OCI-LY1 (cell line): Measurements from ENCODE around the gene SMDT1.
"Not testable (repeated sequence)": the region's sequence is repeated elsewhere in the genome, so short reads cannot be mapped to it uniquely, and the experiment has no call there.

ENCODE experiments used
- H2AFZ ChIP-seq: fragments of 200-600 bp; sonication (generic), shearing (Covaris generic); 2 replicates; pipeline ENCODE4 v1.6.0; 2014; ENCODE audit warnings: antibody characterized with exemption, mild to moderate bottlenecking, low read length
- H3F3A ChIP-seq: fragments of 200-600 bp; sonication (generic), shearing (Covaris generic); 2 replicates; pipeline ENCODE4 v1.6.0; 2014; ENCODE audit warnings: mild to moderate bottlenecking, antibody characterized with exemption, low read length, moderate library complexity; ENCODE audit not compliant: insufficient read depth
- H3K27ac ChIP-seq: fragments of 200-600 bp; sonication (generic); 2 replicates; pipeline ENCODE4 v1.5.1; 2014; ENCODE audit warnings: low read length, mixed run types, mild to moderate bottlenecking, low read depth; ENCODE audit not compliant: poor library complexity, severe bottlenecking
- H3K27me3 ChIP-seq: fragments of 200-600 bp; sonication (generic); 2 replicates; pipeline ENCODE4 v1.6.0; 2014; ENCODE audit warnings: antibody characterized with exemption, mild to moderate bottlenecking, low read length, moderate library complexity; ENCODE audit not compliant: insufficient read depth
- H3K36me3 ChIP-seq: fragments of 200-600 bp; sonication (generic); 2 replicates; pipeline ENCODE4 v1.6.1; 2014; ENCODE audit warnings: mild to moderate bottlenecking, antibody characterized with exemption, low read length, moderate library complexity, mixed read lengths; ENCODE audit not compliant: insufficient read depth
- H3K4me1 ChIP-seq: fragments of 200-600 bp; sonication (generic); 2 replicates; pipeline ENCODE4 v1.5.1; 2014; ENCODE audit warnings: mild to moderate bottlenecking, low read length, moderate library complexity; ENCODE audit not compliant: insufficient read depth, severe bottlenecking
- H3K4me2 ChIP-seq: fragments of 200-600 bp; sonication (generic), shearing (Covaris generic); 2 replicates; pipeline ENCODE4 v1.6.1; 2014; ENCODE audit warnings: low read length
- H3K4me3 ChIP-seq: fragments of 200-600 bp; sonication (generic); 2 replicates; pipeline ENCODE4 v1.5.1; 2014; ENCODE audit warnings: low read length, low read depth, mild to moderate bottlenecking, mixed read lengths; ENCODE audit not compliant: poor library complexity, severe bottlenecking
- H3K79me2 ChIP-seq: fragments of 200-600 bp; shearing (Covaris generic); 2 replicates; pipeline ENCODE4 v1.6.1; 2016; ENCODE audit warnings: mixed run types, low read length, mixed read lengths; ENCODE audit not compliant: insufficient read depth
- H3K9ac ChIP-seq: fragments of 200-600 bp; sonication (generic), shearing (Covaris generic); 2 replicates; pipeline ENCODE4 v1.6.1; 2014; ENCODE audit warnings: mild to moderate bottlenecking, low read length, mixed read lengths
- H3K9me2 ChIP-seq: fragments of 200-600 bp; sonication (generic), shearing (Covaris generic); 2 replicates; pipeline ENCODE4 v1.6.1; 2014; ENCODE audit warnings: low read depth, mild to moderate bottlenecking, low read length, mixed read lengths
- H3K9me3 ChIP-seq: fragments of 200-600 bp; shearing (Covaris generic); 2 replicates; pipeline ENCODE4 v1.6.1; 2014; ENCODE audit warnings: low read length, mixed read lengths
- H4K20me1 ChIP-seq: fragments of 200-600 bp; sonication (generic), shearing (Covaris generic); 2 replicates; pipeline ENCODE4 v1.6.0; 2016; ENCODE audit warnings: mild to moderate bottlenecking, low read length; ENCODE audit not compliant: insufficient read depth
- EZH2 ChIP-seq: fragments of 200-600 bp; sonication (generic), shearing (Covaris generic); IDR thresholded peaks from 2 replicates; pipeline ENCODE4 v1.8.0; 2017; ENCODE audit warnings: borderline replicate concordance, mixed run types, mild to moderate bottlenecking, antibody characterized with exemption, low read length, moderate library complexity, mixed read lengths
- TF ChIP-seq, protein P1 (sequence below): fragments of 200-600 bp; sonication (generic), shearing (Covaris generic); IDR thresholded peaks from 2 replicates; pipeline ENCODE4 v1.5.1; 2017; ENCODE audit warnings: mild to moderate bottlenecking, antibody characterized with exemption, low read length, moderate library complexity, mixed read lengths

Gene SMDT1

DNA sequence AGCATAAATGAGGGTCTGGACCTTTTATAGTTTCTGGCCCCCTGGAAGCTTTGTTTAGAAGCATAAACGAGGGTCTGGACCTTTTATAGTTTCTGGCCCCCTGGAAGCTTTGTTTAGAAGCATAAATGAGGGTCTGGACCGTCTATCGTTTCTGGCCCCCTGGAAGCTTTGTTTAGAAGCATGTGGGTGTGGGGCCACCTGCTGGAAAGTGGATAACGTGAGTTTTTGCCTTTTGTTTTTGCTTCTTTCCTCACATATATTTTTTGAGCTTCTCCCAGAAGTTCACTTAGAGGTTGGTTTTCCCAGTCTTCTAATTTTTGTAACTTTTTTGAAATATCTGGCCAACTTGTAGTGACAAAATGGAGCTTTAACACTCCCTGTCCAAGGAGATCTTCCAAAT, 33.3 kb downstream of the SMDT1 start:
- H3K36me3 ChIP-seq, H2AFZ ChIP-seq, H3K4me1 ChIP-seq, H3K4me2 ChIP-seq, H3K9me2 ChIP-seq, H3K9me3 ChIP-seq, H3K27me3 ChIP-seq, H3K27ac ChIP-seq, H3K79me2 ChIP-seq, H3F3A ChIP-seq, H3K9ac ChIP-seq, H4K20me1 ChIP-seq, H3K4me3 ChIP-seq: not testable (repeated sequence)
- TF ChIP-seq, protein P1, sequence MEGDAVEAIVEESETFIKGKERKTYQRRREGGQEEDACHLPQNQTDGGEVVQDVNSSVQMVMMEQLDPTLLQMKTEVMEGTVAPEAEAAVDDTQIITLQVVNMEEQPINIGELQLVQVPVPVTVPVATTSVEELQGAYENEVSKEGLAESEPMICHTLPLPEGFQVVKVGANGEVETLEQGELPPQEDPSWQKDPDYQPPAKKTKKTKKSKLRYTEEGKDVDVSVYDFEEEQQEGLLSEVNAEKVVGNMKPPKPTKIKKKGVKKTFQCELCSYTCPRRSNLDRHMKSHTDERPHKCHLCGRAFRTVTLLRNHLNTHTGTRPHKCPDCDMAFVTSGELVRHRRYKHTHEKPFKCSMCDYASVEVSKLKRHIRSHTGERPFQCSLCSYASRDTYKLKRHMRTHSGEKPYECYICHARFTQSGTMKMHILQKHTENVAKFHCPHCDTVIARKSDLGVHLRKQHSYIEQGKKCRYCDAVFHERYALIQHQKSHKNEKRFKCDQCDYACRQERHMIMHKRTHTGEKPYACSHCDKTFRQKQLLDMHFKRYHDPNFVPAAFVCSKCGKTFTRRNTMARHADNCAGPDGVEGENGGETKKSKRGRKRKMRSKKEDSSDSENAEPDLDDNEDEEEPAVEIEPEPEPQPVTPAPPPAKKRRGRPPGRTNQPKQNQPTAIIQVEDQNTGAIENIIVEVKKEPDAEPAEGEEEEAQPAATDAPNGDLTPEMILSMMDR = peak; percentile 37

DNA sequence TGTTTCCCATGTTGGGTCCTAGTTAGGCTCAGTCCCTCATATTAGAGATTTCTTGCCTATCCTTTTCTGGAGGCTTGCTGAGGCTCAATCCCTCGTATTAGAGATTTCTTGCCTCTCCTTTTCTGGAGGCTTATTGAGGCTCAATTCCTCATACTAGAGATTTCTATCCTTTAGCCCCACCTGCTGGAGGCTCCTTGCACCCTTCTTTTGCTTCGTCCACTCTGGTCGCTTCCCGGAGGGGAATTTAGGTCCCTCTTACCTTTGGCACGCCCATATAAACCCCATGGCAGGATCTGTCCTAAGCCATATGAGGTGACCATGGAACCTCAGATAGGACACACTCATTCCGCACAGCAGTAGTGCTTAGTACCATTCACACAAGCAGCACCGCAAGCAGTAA, 35.2 kb downstream of the SMDT1 start:
- Histone ChIP-seq H3K27ac (no peak overlapping the region), H3K4me2 (no peak overlapping the region), H3K4me3 (no peak overlapping the region), H2AFZ (no peak overlapping the region), H3K9me2 (no peaks in the 10 kb centered on the region), H3F3A (no peaks in the 10 kb centered on the region), H4K20me1 (no peaks in the 10 kb centered on the region), H3K36me3 (no peaks in the 10 kb centered on the region; the same call in 1 of the 2 replicates), H3K79me2 (no peaks in the 10 kb centered on the region), H3K9ac (no peak overlapping the region), H3K9me3 (peaks cover 7% of the 10 kb centered on the region; the same call in 1 of the 2 replicates), H3K4me1 (peaks cover 2% of the 10 kb centered on the region), H3K27me3 (no peaks in the 10 kb centered on the region)
- TF ChIP-seq EZH2 = no peak
- TF ChIP-seq, protein P1 = peak; percentile 30; the same call in 1 of the 2 replicates

DNA sequence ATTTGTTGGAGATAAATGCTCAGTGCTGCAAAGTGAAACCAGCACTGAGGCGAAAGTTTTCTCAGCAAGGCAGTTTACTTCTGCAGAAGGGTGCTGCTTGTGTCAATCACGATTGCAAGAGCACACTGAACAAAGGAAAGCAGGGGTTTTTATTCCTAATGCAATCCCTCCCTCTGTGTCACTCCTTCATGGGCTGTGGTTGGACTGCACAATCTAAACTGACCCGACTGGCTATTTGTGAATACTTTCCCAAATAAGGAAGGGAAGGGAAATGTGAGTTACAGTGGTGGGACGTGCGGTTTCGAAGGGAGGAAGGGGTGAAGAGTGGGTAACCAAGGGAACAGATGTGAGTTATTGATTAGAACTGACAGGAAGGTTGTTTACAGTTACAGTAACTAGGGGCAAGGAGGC, 35.9 kb downstream of the SMDT1 start:
- H3K79me2 ChIP-seq, H3K36me3 ChIP-seq, H4K20me1 ChIP-seq, H3K27ac ChIP-seq, H3K27me3 ChIP-seq, H3K4me3 ChIP-seq, H3K9ac ChIP-seq, H3K9me2 ChIP-seq, H3K4me1 ChIP-seq, H3F3A ChIP-seq, H3K4me2 ChIP-seq, H3K9me3 ChIP-seq, H2AFZ ChIP-seq: not testable (repeated sequence)

DNA sequence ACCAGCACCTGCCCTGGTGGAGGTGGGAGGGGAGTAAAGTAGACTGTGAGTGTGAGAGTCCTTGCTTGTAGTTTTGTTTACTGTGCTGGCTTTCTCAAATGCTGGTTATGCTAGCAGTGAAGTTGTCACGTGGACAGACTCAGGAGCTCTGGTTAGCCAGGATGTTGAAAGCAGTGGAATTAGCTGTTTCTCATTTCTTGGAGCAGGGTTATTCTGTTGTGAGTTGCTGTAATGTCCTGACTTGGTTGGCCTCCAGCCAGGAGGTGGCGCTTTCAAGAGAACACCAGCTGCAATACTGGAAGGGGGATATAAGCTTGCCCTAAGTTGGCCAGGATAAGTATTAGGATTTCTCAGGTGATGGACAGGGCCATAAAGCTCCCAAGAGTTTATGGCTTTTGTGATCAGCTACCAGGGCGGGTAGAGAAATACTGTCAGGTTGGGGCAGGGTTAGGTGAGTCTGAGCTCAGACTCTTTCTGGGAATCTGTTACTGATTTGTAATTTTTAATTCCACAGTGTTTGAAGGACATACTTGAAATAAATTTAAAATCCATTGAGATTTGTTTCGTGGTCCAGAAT, 37.4 kb downstream of the SMDT1 start:
- no peaks in the 10 kb centered on the region for H4K20me1 ChIP-seq
- H3K79me2 ChIP-seq = no peaks in the 10 kb centered on the region
- H3K27ac ChIP-seq = no peak overlapping the region
- H3K9me3 ChIP-seq = peaks cover 7% of the 10 kb centered on the region; the same call in 1 of the 2 replicates
- no peaks in the 10 kb centered on the region; the same call in 1 of the 2 replicates for H3K36me3 ChIP-seq
- no peaks in the 10 kb centered on the region for H3K9me2 ChIP-seq
- H3K27me3 ChIP-seq = no peaks in the 10 kb centered on the region
- no peak overlapping the region for H3K4me3 ChIP-seq
- no peaks in the 10 kb centered on the region for H3F3A ChIP-seq
- no peak overlapping the region for H3K4me2 ChIP-seq
- no peak overlapping the region for H3K9ac ChIP-seq
- no peak overlapping the region for H2AFZ ChIP-seq
- no peak for TF ChIP-seq EZH2
- TF ChIP-seq, protein P1 = peak; percentile 44
- H3K4me1 ChIP-seq = peaks cover 17% of the 10 kb centered on the region

DNA sequence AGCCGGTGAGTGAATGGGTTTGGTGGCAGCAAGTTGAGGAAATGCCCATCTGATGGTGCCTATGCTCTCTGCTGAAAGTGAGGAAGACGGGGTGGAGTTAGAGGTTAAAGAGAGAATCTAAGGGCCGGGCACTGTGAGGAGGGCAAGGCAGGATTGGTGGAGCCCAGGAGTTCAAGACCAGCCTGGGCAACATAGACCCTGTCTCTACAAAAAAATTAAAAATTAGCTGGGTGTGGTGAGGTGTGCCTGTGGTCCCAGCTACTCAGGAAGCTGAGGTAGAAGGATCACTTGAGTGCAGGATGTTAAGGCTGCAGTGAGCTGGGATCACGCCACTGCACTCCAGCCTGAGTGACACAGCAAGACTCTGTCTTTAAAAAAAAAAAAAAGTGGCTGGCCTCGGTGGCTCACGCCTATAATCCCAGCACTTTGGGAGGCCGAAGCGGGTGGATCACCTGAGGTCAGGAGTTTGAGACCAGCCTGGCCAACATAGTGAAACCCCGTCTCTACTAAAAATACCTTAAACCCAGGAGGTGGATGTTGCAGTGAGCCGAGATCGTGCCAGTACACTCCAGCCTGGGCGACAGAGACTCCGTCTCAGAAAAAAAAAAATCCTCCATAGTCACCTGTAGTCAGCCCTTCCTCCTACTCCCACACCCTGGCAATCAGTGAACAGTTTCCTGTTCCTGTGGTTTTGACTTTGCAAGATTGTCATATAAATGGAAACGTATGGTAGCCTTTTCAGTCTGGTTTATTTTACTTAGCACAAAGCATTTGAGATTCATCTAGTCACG, 40.9 kb downstream of the SMDT1 start:
- H3K9me2 ChIP-seq, H3K9me3 ChIP-seq, H3K9ac ChIP-seq, H3K79me2 ChIP-seq, H3F3A ChIP-seq, H3K4me3 ChIP-seq, H2AFZ ChIP-seq, H3K27me3 ChIP-seq, H3K36me3 ChIP-seq, H4K20me1 ChIP-seq, H3K27ac ChIP-seq: not testable (repeated sequence)
- Histone ChIP-seq H3K4me1 (peaks cover 17% of the 10 kb centered on the region), H3K4me2 (peak overlapping the region; percentile 18; the same call in 1 of the 2 replicates)
